Stimulated activated naive CD8-positive, alpha-beta T cell treated with anti-CD3 and anti-CD28 coated beads, Interleukin-15, Interleukin-2, amounts not matched to agents 100 ng/mL and 50 ng/mL, for 24 hours (primary cell): ENCODE measurements around the gene FNBP1L.

Experiments
- H3K27ac Mint-ChIP-seq: one replicate; pipeline ENCODE4 v1.8.0; 2021; ENCODE audit warnings: mild to moderate bottlenecking, mixed read lengths
- H3K27me3 Mint-ChIP-seq: one replicate; pipeline ENCODE4 v1.8.0; 2021; ENCODE audit warnings: mixed read lengths
- H3K36me3 Mint-ChIP-seq: one replicate; pipeline ENCODE4 v1.8.0; 2021; ENCODE audit warnings: low read depth, mixed read lengths
- H3K4me1 Mint-ChIP-seq: one replicate; pipeline ENCODE4 v1.8.0; 2021; ENCODE audit warnings: low read depth, mixed read lengths
- H3K4me3 Mint-ChIP-seq: one replicate; pipeline ENCODE4 v1.8.0; 2021; ENCODE audit warnings: mild to moderate bottlenecking, mixed read lengths
- H3K9me3 Mint-ChIP-seq: one replicate; pipeline ENCODE4 v1.8.0; 2021; ENCODE audit warnings: mixed read lengths

Gene FNBP1L

GRCh38 chr1:93602101-93602500 is 154.2 kb downstream of the FNBP1L start:
- H3K9me3 Mint-ChIP-seq, result no peaks in the 10 kb centered on the region
- H3K27me3 Mint-ChIP-seq, result peaks cover 12% of the 10 kb centered on the region
- H3K4me3 Mint-ChIP-seq, result no peak overlapping the region
- H3K36me3 Mint-ChIP-seq, result no peaks in the 10 kb centered on the region
- H3K4me1 Mint-ChIP-seq, result peaks cover 19% of the 10 kb centered on the region
- no peak overlapping the region for H3K27ac Mint-ChIP-seq

DNA sequence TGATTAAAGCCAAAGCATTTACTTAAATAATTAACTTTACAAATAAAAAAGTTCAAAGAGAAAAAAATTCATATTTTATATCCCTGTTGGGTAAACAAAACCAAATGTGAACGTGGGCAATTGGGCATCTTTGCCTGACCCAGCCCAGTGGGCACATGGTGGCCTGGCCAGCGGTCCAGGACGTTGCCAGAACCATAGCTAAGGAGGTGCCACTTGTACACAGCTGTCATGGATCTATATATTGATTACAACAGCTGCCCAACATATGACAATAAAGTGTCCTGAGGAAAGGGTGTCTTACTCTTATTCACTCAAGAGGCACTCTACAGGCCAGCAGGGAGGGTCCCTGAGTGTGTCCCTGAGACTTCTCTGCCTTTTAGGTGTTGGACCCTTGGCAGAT is 155.2 kb downstream of the FNBP1L start:
- Mint-ChIP-seq H3K27ac (no peak overlapping the region), H3K4me1 (peaks cover 29% of the 10 kb centered on the region), H3K36me3 (no peaks in the 10 kb centered on the region), H3K9me3 (no peaks in the 10 kb centered on the region), H3K4me3 (no peak overlapping the region), H3K27me3 (peaks cover 12% of the 10 kb centered on the region)

DNA sequence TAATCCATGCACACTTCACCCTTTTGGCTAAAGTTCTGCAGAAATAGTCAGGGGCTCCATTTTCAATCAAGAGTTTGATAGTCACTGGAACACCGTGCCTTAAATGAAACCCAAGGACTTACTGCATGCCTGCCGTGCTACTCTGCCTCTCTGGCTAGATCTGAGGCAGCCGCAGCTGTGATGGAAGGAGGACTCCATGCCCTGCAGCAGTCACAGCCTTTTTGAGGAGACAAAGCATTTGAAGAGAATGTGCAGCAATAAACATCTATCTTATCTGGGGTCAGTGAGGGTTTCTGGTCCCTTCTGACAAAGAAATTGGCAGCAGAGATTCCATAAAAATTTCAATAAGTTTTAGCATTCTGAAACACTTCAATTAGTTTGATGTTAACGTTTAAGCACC is 155.7 kb downstream of the FNBP1L start:
- Mint-ChIP-seq H3K9me3 (no peaks in the 10 kb centered on the region), H3K4me3 (no peak overlapping the region), H3K27me3 (peaks cover 12% of the 10 kb centered on the region), H3K36me3 (no peaks in the 10 kb centered on the region), H3K4me1 (peaks cover 34% of the 10 kb centered on the region), H3K27ac (no peak overlapping the region)
